IMR-90 (cell line): ENCODE results near the gene HEXD. TPM values are rescaled to one million over a fixed set of nuclear protein-coding genes. Genes with fewer than 3 reads are reported as not detected.

Experiments used
- ATAC-seq: fragments of 200-7000 bp; cut with Tn5 transposase; 2 replicates; pipeline ENCODE4 v1.9.1; 2020; ENCODE audit warnings: low read depth, mild to moderate bottlenecking, moderate library complexity
- BruUV-seq: library from RNA; stranded (reverse); fragments of 400-500 nt; replicated peaks from 2 replicates; lab custom pipeline; 2021; lab: Mats Ljungman, UMichigan
- CTCF ChIA-PET: fragments of 300-600 bp; formaldehyde crosslinking; extraction: SDS; loops from one replicate; lab custom pipeline; 2021; ENCODE audit warnings: antibody characterized with exemption; lab: Yijun Ruan, JAX
- POLR2A ChIA-PET: fragments of 300-600 bp; sonication (Branson Sonifier 250); formaldehyde crosslinking; loops from one replicate; lab custom pipeline; 2022; ENCODE audit warnings: antibody characterized with exemption; ENCODE audit not compliant: unreplicated experiment; lab: Charles Lee
- DNase-seq: peaks from one replicate; pipeline ENCODE4 v3.0.0; 2013
- H2AFZ ChIP-seq: replicated peaks from 2 replicates; pipeline ENCODE3; 2013; ENCODE audit warnings: low read length, mild to moderate bottlenecking; ENCODE audit not compliant: poor library complexity
- H2AK5ac ChIP-seq: 2 replicates; pipeline ENCODE4 v1.6.1; 2013; ENCODE audit warnings: low read depth, low read length, inconsistent platforms
- H2AK9ac ChIP-seq: replicated peaks from 2 replicates; pipeline ENCODE3; 2013; ENCODE audit warnings: mild to moderate bottlenecking, low read depth, low read length, moderate library complexity; ENCODE audit not compliant: poor library complexity
- H2BK120ac ChIP-seq: 2 replicates; pipeline ENCODE4 v1.6.1; 2013; ENCODE audit warnings: low read depth, low read length, inconsistent platforms
- H2BK15ac ChIP-seq: 3 replicates; pipeline ENCODE4 v1.6.1; 2013; ENCODE audit warnings: low read depth, low read length, inconsistent platforms
- H2BK20ac ChIP-seq: 2 replicates; pipeline ENCODE4 v1.6.1; 2013; ENCODE audit warnings: low read depth, mild to moderate bottlenecking, inconsistent platforms, low read length, moderate library complexity
- H2BK5ac ChIP-seq: 2 replicates; pipeline ENCODE4 v1.6.1; 2013; ENCODE audit warnings: mild to moderate bottlenecking, low read depth, low read length, inconsistent platforms; ENCODE audit not compliant: poor library complexity, severe bottlenecking
- H3K14ac ChIP-seq: replicated peaks from 2 replicates; pipeline ENCODE4 v1.6.1; 2013; ENCODE audit warnings: low read depth, low read length, inconsistent platforms
- H3K18ac ChIP-seq: 2 replicates; pipeline ENCODE4 v1.6.1; 2013; ENCODE audit warnings: low read depth, low read length, control low read depth
- H3K23ac ChIP-seq: 2 replicates; pipeline ENCODE4 v1.6.1; 2013; ENCODE audit warnings: low read depth, low read length, inconsistent platforms
- H3K27ac ChIP-seq: 2 replicates; pipeline ENCODE4 v1.5.1; 2013; ENCODE audit warnings: mild to moderate bottlenecking, control low read depth, low read length; ENCODE audit not compliant: insufficient read depth
- H3K27me3 ChIP-seq: 2 replicates; pipeline ENCODE4 v1.6.1; 2013; ENCODE audit warnings: low read length; ENCODE audit not compliant: control insufficient read depth, insufficient read depth
- H3K36me3 ChIP-seq: 2 replicates; pipeline ENCODE4 v1.6.1; 2013; ENCODE audit warnings: low read length, mixed read lengths; ENCODE audit not compliant: control insufficient read depth, insufficient read depth
- H3K4ac ChIP-seq: 2 replicates; pipeline ENCODE4 v1.6.1; 2013; ENCODE audit warnings: low read depth, low read length, inconsistent platforms
- H3K4me1 ChIP-seq: 2 replicates; pipeline ENCODE4 v1.6.1; 2013; ENCODE audit warnings: low read length, mixed read lengths; ENCODE audit not compliant: control insufficient read depth, insufficient read depth
- H3K4me2 ChIP-seq: 2 replicates; pipeline ENCODE4 v1.6.1; 2013; ENCODE audit warnings: low read depth, mild to moderate bottlenecking, control low read depth, low read length, moderate library complexity
- H3K4me3 ChIP-seq: 2 replicates; pipeline ENCODE4 v1.5.1; 2013; ENCODE audit warnings: low read depth, mild to moderate bottlenecking, control low read depth, low read length, moderate library complexity; ENCODE audit not compliant: insufficient read depth
- H3K56ac ChIP-seq: 2 replicates; pipeline ENCODE4 v1.6.1; 2013; ENCODE audit warnings: low read length, inconsistent platforms; ENCODE audit not compliant: insufficient read depth; ENCODE audit errors: extremely low read depth
- H3K79me1 ChIP-seq, 2 experiments: 2 replicates each; pipeline ENCODE4 v1.6.1; 2013; ENCODE audit warnings: low read length in 2 of 2, inconsistent platforms in 1 of 2, low read depth in 1 of 2
- H3K9ac ChIP-seq: 2 replicates; pipeline ENCODE4 v1.6.1; 2013; ENCODE audit warnings: low read depth, low read length, control low read depth
- H3K9me1 ChIP-seq: 2 replicates; pipeline ENCODE4 v1.6.1; 2013; ENCODE audit warnings: low read length, inconsistent platforms; ENCODE audit not compliant: insufficient read depth
- H3K9me3 ChIP-seq: 2 replicates; pipeline ENCODE4 v1.6.1; 2013; ENCODE audit warnings: low read length; ENCODE audit not compliant: control insufficient read depth, insufficient read depth
- H4K20me1 ChIP-seq: 2 replicates; pipeline ENCODE4 v1.6.1; 2013; ENCODE audit warnings: low read length, inconsistent platforms; ENCODE audit not compliant: insufficient read depth
- H4K5ac ChIP-seq: 2 replicates; pipeline ENCODE4 v1.6.1; 2013; ENCODE audit warnings: mild to moderate bottlenecking, low read depth, low read length, control low read depth
- H4K8ac ChIP-seq, 2 experiments: 2 replicates each; pipeline ENCODE4 v1.6.1; 2013; ENCODE audit warnings: low read depth in 2 of 2, low read length in 2 of 2, control low read depth in 1 of 2, inconsistent platforms in 1 of 2
- H4K91ac ChIP-seq: 2 replicates; pipeline ENCODE4 v1.6.1; 2013; ENCODE audit warnings: low read depth, low read length, inconsistent platforms; ENCODE audit not compliant: insufficient read depth
- BHLHE40 ChIP-seq: fragments of 150-350 bp; IDR thresholded peaks from 2 replicates; pipeline ENCODE4 v1.6.1; 2016; ENCODE audit warnings: mild to moderate bottlenecking, low read depth, low read length
- CHD1 ChIP-seq: IDR thresholded peaks from 2 replicates; pipeline ENCODE4 v1.6.1; 2012; ENCODE audit warnings: low read depth, low read length, improper control_type of control experiment
- MAFK ChIP-seq: IDR thresholded peaks from 2 replicates; pipeline ENCODE4 v1.6.1; 2012; ENCODE audit warnings: low read depth, low read length, improper control_type of control experiment
- MXI1 ChIP-seq: IDR thresholded peaks from 2 replicates; pipeline ENCODE4 v1.6.1; 2012; ENCODE audit warnings: low read depth, mild to moderate bottlenecking, low read length, moderate library complexity, borderline replicate concordance
- NFE2L2 ChIP-seq: fragments of 150-350 bp; IDR thresholded peaks from 2 replicates; pipeline ENCODE4 v1.6.1; 2016; ENCODE audit warnings: low read depth, mild to moderate bottlenecking, low read length
- POLR2A ChIP-seq: IDR thresholded peaks from 2 replicates; pipeline ENCODE4 v1.6.1; 2012; ENCODE audit warnings: mild to moderate bottlenecking, low read depth, low read length
- RAD21 ChIP-seq: IDR thresholded peaks from 2 replicates; pipeline ENCODE4 v1.6.1; 2012; ENCODE audit warnings: low read length, improper control_type of control experiment
- RFX5 ChIP-seq: IDR thresholded peaks from 2 replicates; pipeline ENCODE4 v1.8.0; 2012; ENCODE audit warnings: low read depth, mild to moderate bottlenecking, low read length, moderate library complexity
- WGBS, 2 experiments: methylation state at CpG; one replicate each; pipeline versions ENCODE4 v1.1.5 to v1.1.7; 2013; ENCODE audit warnings: missing lambda C conversion rate in 2 of 2; ENCODE audit not compliant: insufficient read length in 1 of 2; ENCODE audit errors: extremely low coverage in 2 of 2; 5-methylcytosine and 5-hydroxymethylcytosine counted together
- dilution Hi-C: fragments of 300-500 bp; cut with HindIII; formaldehyde crosslinking; loops from one replicate; pipeline ENCODE4 v1.14.3; 2018; ENCODE audit warnings: low sequenced_read_pairs; ENCODE audit not compliant: unreplicated experiment
- in situ Hi-C: fragments of 300-500 bp; cut with MboI; formaldehyde crosslinking; loops from 3 replicates; pipeline ENCODE4 v1.14.3; 2019; ENCODE audit warnings: low sequenced_read_pairs, inconsistent platforms, mixed read lengths
- intact Hi-C: fragments of 100-400 bp; cut with micrococcal nuclease; formaldehyde crosslinking; loops from 2 replicates; pipeline ENCODE4 v1.10.0; 2022
- polyA plus RNA-seq, 3 experiments: library from polyadenylated mRNA; depleted of rRNA; stranded (reverse); fragments of >200 nt; gene quantifications; 2 replicates each; pipeline ENCODE4 v1.2.3, GENCODE V29; 2012; ENCODE audit warnings: low replicate concordance in 1 of 3
- total RNA-seq: library from RNA; depleted of rRNA; stranded (reverse); fragments of >200 nt; gene quantifications from 2 replicates; pipeline ENCODE4 v1.2.3, GENCODE V29; 2012
- TF ChIP-seq, protein P1 (sequence below): fragments of 150-350 bp; IDR thresholded peaks from 2 replicates; pipeline ENCODE4 v1.6.1; 2017; ENCODE audit warnings: mild to moderate bottlenecking, antibody characterized with exemption, low read length, low read depth
- TF ChIP-seq, protein P2 (sequence below): fragments of 150-350 bp; IDR thresholded peaks from 2 replicates; pipeline ENCODE4 v1.6.1; 2016; ENCODE audit warnings: low read depth, mild to moderate bottlenecking, low read length, moderate library complexity, borderline replicate concordance

Gene HEXD
- total and polyA plus RNA-seq, 2 of the 4 experiments (the other 2 are of a cell fraction) = 3.8 to 9.5 TPM

DNA sequence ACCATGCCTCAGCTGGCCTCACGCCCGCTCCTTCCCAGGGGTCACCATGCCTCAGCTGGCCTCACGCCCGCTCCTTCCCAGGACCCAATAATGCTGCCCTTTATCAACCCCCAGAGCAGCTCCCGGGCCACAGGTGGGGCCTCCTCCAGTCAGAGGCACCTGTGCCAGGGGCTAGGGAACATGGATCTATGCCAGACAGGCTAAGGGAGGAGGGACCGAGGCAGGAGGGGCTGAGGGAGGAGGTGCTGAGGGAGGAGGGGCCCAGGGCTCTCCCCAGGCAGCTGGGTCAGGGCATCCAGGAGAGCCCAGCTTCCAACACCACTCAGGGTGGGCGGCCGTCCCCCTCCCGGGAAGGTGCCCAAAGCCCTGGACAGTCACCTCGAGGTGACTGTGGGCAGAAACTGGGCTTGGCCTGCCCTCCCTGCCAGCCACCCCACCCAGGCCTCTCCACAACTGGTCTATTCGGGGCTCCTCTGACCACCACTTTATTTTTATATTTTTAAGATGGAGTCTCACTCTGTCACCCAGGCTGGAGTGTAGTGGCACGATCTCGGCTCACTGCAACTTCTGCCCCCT lies 27.2 kb upstream of the HEXD start:
- Histone ChIP-seq H3K18ac (no peak overlapping the region), H2BK20ac (no peak overlapping the region), H3K9me3 (no peaks in the 10 kb centered on the region), H3K9me1 (no peaks in the 10 kb centered on the region), H2AK5ac (no peak overlapping the region), H3K4me3 (no peak overlapping the region), H2BK120ac (no peak overlapping the region), H3K79me1 (no peaks in the 10 kb centered on the region), H3K56ac (no peak overlapping the region), H3K23ac (no peak overlapping the region), H3K27me3 (peaks cover 18% of the 10 kb centered on the region), H4K8ac (no peak overlapping the region), H3K36me3 (peaks cover 10% of the 10 kb centered on the region; the same call in 1 of the 2 replicates), H3K14ac (no peak overlapping the region), H4K20me1 (no peaks in the 10 kb centered on the region), H4K91ac (no peak overlapping the region), H3K4me1 (no peaks in the 10 kb centered on the region), H2BK5ac (no peak overlapping the region), H3K4me2 (no peak overlapping the region), H2AFZ (no peak overlapping the region), H2BK15ac (no peak overlapping the region), H3K9ac (no peak overlapping the region), H4K5ac (no peak overlapping the region), H2AK9ac (no peak overlapping the region), H3K4ac (no peak overlapping the region), H3K27ac (no peak overlapping the region)
- POLR2A ChIA-PET = no interaction called here
- WGBS, 2 experiments = no CpG with 5 or more reads among the region's 13 CpGs
- intact Hi-C loops (no loop called here), dilution Hi-C loops (no loop called here), in situ Hi-C loops (no loop called here)
- ATAC-seq (no peak), DNase-seq (no peak)
- CTCF ChIA-PET = no interaction called here
- TF ChIP-seq MXI1 (no peak), RFX5 (no peak), NFE2L2 (no peak), MAFK (no peak), CHD1 (no peak), BHLHE40 (no peak), RAD21 (no peak), POLR2A (no peak)
- TF ChIP-seq, protein P1, sequence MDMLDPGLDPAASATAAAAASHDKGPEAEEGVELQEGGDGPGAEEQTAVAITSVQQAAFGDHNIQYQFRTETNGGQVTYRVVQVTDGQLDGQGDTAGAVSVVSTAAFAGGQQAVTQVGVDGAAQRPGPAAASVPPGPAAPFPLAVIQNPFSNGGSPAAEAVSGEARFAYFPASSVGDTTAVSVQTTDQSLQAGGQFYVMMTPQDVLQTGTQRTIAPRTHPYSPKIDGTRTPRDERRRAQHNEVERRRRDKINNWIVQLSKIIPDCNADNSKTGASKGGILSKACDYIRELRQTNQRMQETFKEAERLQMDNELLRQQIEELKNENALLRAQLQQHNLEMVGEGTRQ = no peak
- TF ChIP-seq, protein P2, sequence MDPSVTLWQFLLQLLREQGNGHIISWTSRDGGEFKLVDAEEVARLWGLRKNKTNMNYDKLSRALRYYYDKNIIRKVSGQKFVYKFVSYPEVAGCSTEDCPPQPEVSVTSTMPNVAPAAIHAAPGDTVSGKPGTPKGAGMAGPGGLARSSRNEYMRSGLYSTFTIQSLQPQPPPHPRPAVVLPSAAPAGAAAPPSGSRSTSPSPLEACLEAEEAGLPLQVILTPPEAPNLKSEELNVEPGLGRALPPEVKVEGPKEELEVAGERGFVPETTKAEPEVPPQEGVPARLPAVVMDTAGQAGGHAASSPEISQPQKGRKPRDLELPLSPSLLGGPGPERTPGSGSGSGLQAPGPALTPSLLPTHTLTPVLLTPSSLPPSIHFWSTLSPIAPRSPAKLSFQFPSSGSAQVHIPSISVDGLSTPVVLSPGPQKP = no peak
- no TSS peak for BruUV-seq
